ENCODE data around the gene NUDT4.
"Not testable (repeated sequence)": the region's sequence is repeated elsewhere in the genome, so short reads cannot be mapped to it uniquely, and the experiment has no call there.

The NUDT4 gene

GRCh38 chr12:93369505-93369904 is 8.2 kb upstream of the NUDT4 start:
- DNase-seq, result no peak

- no peak for DNase-seq
Observed at GRCh38 chr12:93370947-93371346, 6.8 kb upstream of the NUDT4 start.

GRCh38 chr12:93373961-93374656 is 3.6 kb upstream of the NUDT4 start:
- DNase-seq, result no peak

- DNase-seq, result no peak
Observed at GRCh38 chr12:93375906-93376305, 1.8 kb upstream of the NUDT4 start.

- DNase-seq, result no peak
Observed at GRCh38 chr12:93376436-93377251, 1.1 kb upstream of the NUDT4 start.

GRCh38 chr12:93378196-93378997 is 672 bp downstream of the NUDT4 start:
- peak; percentile 48 for DNase-seq

GRCh38 chr12:93378998-93379325 is 1.2 kb downstream of the NUDT4 start:
- DNase-seq, result no peak

- DNase-seq, result no peak
Observed at GRCh38 chr12:93379326-93379980, 1.7 kb downstream of the NUDT4 start.

GRCh38 chr12:93379981-93380361 is 2.2 kb downstream of the NUDT4 start:
- DNase-seq, result no peak

GRCh38 chr12:93380480-93381121 is 2.9 kb downstream of the NUDT4 start:
- no peak for DNase-seq

- no peak for DNase-seq
Observed at GRCh38 chr12:93381161-93381975, 3.6 kb downstream of the NUDT4 start.

GRCh38 chr12:93381976-93382437 is 4.3 kb downstream of the NUDT4 start:
- not testable (repeated sequence) for DNase-seq

GRCh38 chr12:93387780-93388179 is 10.1 kb downstream of the NUDT4 start:
- no peak for DNase-seq

- no peak for DNase-seq
Observed at GRCh38 chr12:93390031-93390430, 12.3 kb downstream of the NUDT4 start.

GRCh38 chr12:93390549-93391297 is 13.0 kb downstream of the NUDT4 start:
- DNase-seq, result no peak

GRCh38 chr12:93393425-93393824 is 15.7 kb downstream of the NUDT4 start:
- DNase-seq, result no peak

GRCh38 chr12:93397412-93397811 is 19.7 kb downstream of the NUDT4 start:
- no peak for DNase-seq

GRCh38 chr12:93399183-93399863 is 21.6 kb downstream of the NUDT4 start:
- not testable (repeated sequence) for DNase-seq

GRCh38 chr12:93402333-93403311 is 24.9 kb downstream of the NUDT4 start:
- DNase-seq, result no peak

Measured in CD4-positive, alpha-beta T cell treated with Interleukin-15 for 1 hour (primary cell).